ENCODE data around the gene XPO4.
A peak's percentile ranks its signal among the peaks of the same experiment; 100 is the strongest.
"Not testable (repeated sequence)": the region's sequence is repeated elsewhere in the genome, so short reads cannot be mapped to it uniquely, and the experiment has no call there.

Gene XPO4

GRCh38 chr13:20890540-20890939 is 12.0 kb downstream of the XPO4 start:
- not testable (repeated sequence) for DNase-seq

- DNase-seq = no peak
These were observed 20.3 kb downstream of the XPO4 start for GRCh38 chr13:20882206-20882605.

GRCh38 chr13:20877902-20878301 is 24.6 kb downstream of the XPO4 start:
- DNase-seq = no peak

GRCh38 chr13:20876802-20877201 is 25.7 kb downstream of the XPO4 start:
- not testable (repeated sequence) for DNase-seq

- not testable (repeated sequence) for DNase-seq
These were observed 28.1 kb downstream of the XPO4 start for GRCh38 chr13:20874439-20874838.

- DNase-seq = no peak
These were observed 29.2 kb downstream of the XPO4 start for GRCh38 chr13:20873348-20873747.

- no peak for DNase-seq
These were observed 31.7 kb downstream of the XPO4 start for GRCh38 chr13:20870829-20871228.

GRCh38 chr13:20869540-20869939 is 33.0 kb downstream of the XPO4 start:
- DNase-seq = no peak

GRCh38 chr13:20867408-20867807 is 35.1 kb downstream of the XPO4 start:
- no peak for DNase-seq

GRCh38 chr13:20861666-20862065 is 40.9 kb downstream of the XPO4 start:
- DNase-seq = not testable (repeated sequence)

- DNase-seq = no peak
These were observed 41.7 kb downstream of the XPO4 start for GRCh38 chr13:20860844-20861243.

- DNase-seq = no peak
These were observed 45.9 kb downstream of the XPO4 start for GRCh38 chr13:20856650-20857049.

GRCh38 chr13:20851844-20852402 is 50.6 kb downstream of the XPO4 start:
- DNase-seq = no peak

GRCh38 chr13:20848944-20849343 is 53.6 kb downstream of the XPO4 start:
- no peak for DNase-seq

- no peak for DNase-seq
These were observed 54.3 kb downstream of the XPO4 start for GRCh38 chr13:20848203-20848602.

- DNase-seq = no peak
These were observed 55.2 kb downstream of the XPO4 start for GRCh38 chr13:20847296-20847695.

- DNase-seq = no peak
These were observed 59.4 kb downstream of the XPO4 start for GRCh38 chr13:20843166-20843565.

GRCh38 chr13:20840568-20840967 is 62.0 kb downstream of the XPO4 start:
- DNase-seq = no peak

GRCh38 chr13:20833900-20834679 is 68.5 kb downstream of the XPO4 start:
- DNase-seq = no peak

- no peak for DNase-seq
These were observed 69.7 kb downstream of the XPO4 start for GRCh38 chr13:20832861-20833260.

- DNase-seq = no peak
These were observed 70.6 kb downstream of the XPO4 start for GRCh38 chr13:20831933-20832332.

GRCh38 chr13:20831254-20831653 is 71.3 kb downstream of the XPO4 start:
- no peak for DNase-seq

GRCh38 chr13:20828539-20829364 is 73.8 kb downstream of the XPO4 start:
- peak; percentile 72 for DNase-seq

Data from CD4-positive, alpha-beta T cell treated with Interleukin-4 for 4 hours (primary cell).